GM23338 (cell line): ENCODE measurements around the gene SYT15.
"Not testable (repeated sequence)": the region's sequence is repeated elsewhere in the genome, so short reads cannot be mapped to it uniquely, and the experiment has no call there.

Experiments
- CREB1 ChIP-seq: fragments of 250-450 bp; sonication (Bioruptor Pico); IDR thresholded peaks from 2 replicates; pipeline ENCODE4 v1.5.0; 2020; ENCODE audit warnings: low read depth, mild to moderate bottlenecking, moderate library complexity
- TF ChIP-seq, protein P1 (sequence below), 2 experiments: fragments of 200-600 bp in 1 of 2; sonication (generic) in 1 of 2; conservative IDR thresholded peaks; 2 replicates each; pipeline versions ENCODE4 v1.5.1 to v1.6.1; 2016 to 2017; ENCODE audit warnings: antibody characterized with exemption in 2 of 2, low read depth in 2 of 2, mild to moderate bottlenecking in 2 of 2, moderate library complexity in 1 of 2
- TF ChIP-seq, protein P2 (sequence below): IDR thresholded peaks from one replicate; pipeline ENCODE4 v1.6.1; 2018; ENCODE audit warnings: antibody characterized with exemption; ENCODE audit not compliant: unreplicated experiment

DNA sequence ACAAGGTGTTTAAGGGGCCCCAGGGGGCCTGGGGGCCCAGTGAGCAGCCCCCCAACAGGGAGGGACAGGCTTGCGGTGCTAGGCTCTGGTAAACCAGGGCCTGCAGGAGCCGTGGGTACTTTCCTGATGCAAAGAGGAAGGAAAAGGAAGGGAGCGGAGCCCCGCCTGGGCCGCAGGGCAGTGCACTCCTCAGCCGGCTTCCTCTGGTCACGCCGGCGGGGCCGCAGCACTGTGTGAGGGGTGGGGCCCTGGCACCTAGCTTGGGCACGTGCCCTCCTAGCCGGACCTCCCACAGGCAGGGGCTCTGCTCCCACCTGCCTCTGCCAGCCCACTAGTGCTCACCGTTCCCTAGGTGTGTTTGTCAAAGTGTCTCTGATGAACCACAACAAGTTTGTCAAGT, 6.3 kb downstream of the SYT15 start:
- TF ChIP-seq, protein P1, sequence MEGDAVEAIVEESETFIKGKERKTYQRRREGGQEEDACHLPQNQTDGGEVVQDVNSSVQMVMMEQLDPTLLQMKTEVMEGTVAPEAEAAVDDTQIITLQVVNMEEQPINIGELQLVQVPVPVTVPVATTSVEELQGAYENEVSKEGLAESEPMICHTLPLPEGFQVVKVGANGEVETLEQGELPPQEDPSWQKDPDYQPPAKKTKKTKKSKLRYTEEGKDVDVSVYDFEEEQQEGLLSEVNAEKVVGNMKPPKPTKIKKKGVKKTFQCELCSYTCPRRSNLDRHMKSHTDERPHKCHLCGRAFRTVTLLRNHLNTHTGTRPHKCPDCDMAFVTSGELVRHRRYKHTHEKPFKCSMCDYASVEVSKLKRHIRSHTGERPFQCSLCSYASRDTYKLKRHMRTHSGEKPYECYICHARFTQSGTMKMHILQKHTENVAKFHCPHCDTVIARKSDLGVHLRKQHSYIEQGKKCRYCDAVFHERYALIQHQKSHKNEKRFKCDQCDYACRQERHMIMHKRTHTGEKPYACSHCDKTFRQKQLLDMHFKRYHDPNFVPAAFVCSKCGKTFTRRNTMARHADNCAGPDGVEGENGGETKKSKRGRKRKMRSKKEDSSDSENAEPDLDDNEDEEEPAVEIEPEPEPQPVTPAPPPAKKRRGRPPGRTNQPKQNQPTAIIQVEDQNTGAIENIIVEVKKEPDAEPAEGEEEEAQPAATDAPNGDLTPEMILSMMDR (conservative IDR thresholded peaks at IDR 0.05; ENCODE audit: low read depth in 2 of 2), result not testable (repeated sequence)
- TF ChIP-seq CREB1 (CRISPR knock-in tag), result not testable (repeated sequence)
- TF ChIP-seq, protein P2, sequence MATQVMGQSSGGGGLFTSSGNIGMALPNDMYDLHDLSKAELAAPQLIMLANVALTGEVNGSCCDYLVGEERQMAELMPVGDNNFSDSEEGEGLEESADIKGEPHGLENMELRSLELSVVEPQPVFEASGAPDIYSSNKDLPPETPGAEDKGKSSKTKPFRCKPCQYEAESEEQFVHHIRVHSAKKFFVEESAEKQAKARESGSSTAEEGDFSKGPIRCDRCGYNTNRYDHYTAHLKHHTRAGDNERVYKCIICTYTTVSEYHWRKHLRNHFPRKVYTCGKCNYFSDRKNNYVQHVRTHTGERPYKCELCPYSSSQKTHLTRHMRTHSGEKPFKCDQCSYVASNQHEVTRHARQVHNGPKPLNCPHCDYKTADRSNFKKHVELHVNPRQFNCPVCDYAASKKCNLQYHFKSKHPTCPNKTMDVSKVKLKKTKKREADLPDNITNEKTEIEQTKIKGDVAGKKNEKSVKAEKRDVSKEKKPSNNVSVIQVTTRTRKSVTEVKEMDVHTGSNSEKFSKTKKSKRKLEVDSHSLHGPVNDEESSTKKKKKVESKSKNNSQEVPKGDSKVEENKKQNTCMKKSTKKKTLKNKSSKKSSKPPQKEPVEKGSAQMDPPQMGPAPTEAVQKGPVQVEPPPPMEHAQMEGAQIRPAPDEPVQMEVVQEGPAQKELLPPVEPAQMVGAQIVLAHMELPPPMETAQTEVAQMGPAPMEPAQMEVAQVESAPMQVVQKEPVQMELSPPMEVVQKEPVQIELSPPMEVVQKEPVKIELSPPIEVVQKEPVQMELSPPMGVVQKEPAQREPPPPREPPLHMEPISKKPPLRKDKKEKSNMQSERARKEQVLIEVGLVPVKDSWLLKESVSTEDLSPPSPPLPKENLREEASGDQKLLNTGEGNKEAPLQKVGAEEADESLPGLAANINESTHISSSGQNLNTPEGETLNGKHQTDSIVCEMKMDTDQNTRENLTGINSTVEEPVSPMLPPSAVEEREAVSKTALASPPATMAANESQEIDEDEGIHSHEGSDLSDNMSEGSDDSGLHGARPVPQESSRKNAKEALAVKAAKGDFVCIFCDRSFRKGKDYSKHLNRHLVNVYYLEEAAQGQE, result not testable (repeated sequence)
